H9 (cell line): ENCODE data around the gene OAS1. TPM values are rescaled to one million over a fixed set of nuclear protein-coding genes. Genes with fewer than 3 reads are reported as not detected.
A peak's percentile ranks its signal among the peaks of the same experiment; 100 is the strongest.

Experiments
- DNase-seq: peaks from one replicate; pipeline ENCODE4 v3.0.0-alpha.2; 2017
- H2AFZ ChIP-seq: one replicate; pipeline ENCODE4 v1.6.1; 2013; ENCODE audit warnings: mild to moderate bottlenecking, low read length, control low read depth, moderate library complexity
- H2AK5ac ChIP-seq: 2 replicates; pipeline ENCODE4 v1.6.1; 2013; ENCODE audit warnings: low read length, control low read depth, mixed read lengths; ENCODE audit not compliant: insufficient read length
- H2BK120ac ChIP-seq: one replicate; pipeline ENCODE4 v1.6.1; 2013; ENCODE audit warnings: low read depth, mild to moderate bottlenecking, low read length, control low read depth, inconsistent platforms; ENCODE audit not compliant: poor library complexity, severe bottlenecking
- H2BK12ac ChIP-seq: 2 replicates; pipeline ENCODE4 v1.6.1; 2013; ENCODE audit warnings: low read length, control low read depth, mixed read lengths, low read depth; ENCODE audit not compliant: insufficient read length
- H2BK15ac ChIP-seq: 2 replicates; pipeline ENCODE4 v1.6.1; 2013; ENCODE audit warnings: low read depth, low read length, control low read depth
- H2BK20ac ChIP-seq: one replicate; pipeline ENCODE4 v1.6.1; 2013; ENCODE audit warnings: low read depth, mild to moderate bottlenecking, low read length, control low read depth, inconsistent platforms; ENCODE audit not compliant: poor library complexity, severe bottlenecking
- H2BK5ac ChIP-seq: 2 replicates; pipeline ENCODE4 v1.6.1; 2013; ENCODE audit warnings: low read length, control low read depth, mixed read lengths; ENCODE audit not compliant: insufficient read length
- H3K14ac ChIP-seq: 2 replicates; pipeline ENCODE4 v1.6.1; 2013; ENCODE audit warnings: low read length, control low read depth; ENCODE audit not compliant: insufficient read depth
- H3K18ac ChIP-seq: 2 replicates; pipeline ENCODE4 v1.6.1; 2013; ENCODE audit warnings: low read depth, mild to moderate bottlenecking, mixed read lengths, low read length, control low read depth; ENCODE audit not compliant: insufficient read length
- H3K23ac ChIP-seq: 2 replicates; pipeline ENCODE4 v1.6.1; 2013; ENCODE audit warnings: low read length, control low read depth, mixed read lengths, low read depth; ENCODE audit not compliant: insufficient read length
- H3K23me2 ChIP-seq: 2 replicates; pipeline ENCODE4 v1.6.1; 2013; ENCODE audit warnings: low read depth, mild to moderate bottlenecking, mixed read lengths, low read length, control low read depth; ENCODE audit not compliant: insufficient read length, poor library complexity, severe bottlenecking
- H3K27ac ChIP-seq: 2 replicates; pipeline ENCODE4 v1.5.1; 2013; ENCODE audit warnings: low read length, control low read depth, mixed read lengths, low read depth; ENCODE audit not compliant: insufficient read length
- H3K27me3 ChIP-seq: 2 replicates; pipeline ENCODE4 v1.6.1; 2013; ENCODE audit warnings: low read length, control low read depth, inconsistent platforms; ENCODE audit not compliant: insufficient read depth
- H3K4ac ChIP-seq: 2 replicates; pipeline ENCODE4 v1.6.1; 2013; ENCODE audit warnings: low read depth, mild to moderate bottlenecking, control low read depth, inconsistent platforms, low read length, moderate library complexity
- H3K4me1 ChIP-seq: 2 replicates; pipeline ENCODE4 v1.6.1; 2013; ENCODE audit warnings: low read length, control low read depth, inconsistent platforms; ENCODE audit not compliant: insufficient read depth
- H3K4me2 ChIP-seq: 2 replicates; pipeline ENCODE4 v1.6.1; 2013; ENCODE audit warnings: low read length, control low read depth, mixed read lengths; ENCODE audit not compliant: insufficient read length, insufficient read depth
- H3K56ac ChIP-seq: 2 replicates; pipeline ENCODE4 v1.6.1; 2013; ENCODE audit warnings: low read depth, mild to moderate bottlenecking, mixed read lengths, low read length, control low read depth; ENCODE audit not compliant: insufficient read length
- H3K79me1 ChIP-seq: 2 replicates; pipeline ENCODE4 v1.6.1; 2013; ENCODE audit warnings: low read depth, mild to moderate bottlenecking, moderate library complexity, low read length, control low read depth, inconsistent platforms; ENCODE audit not compliant: insufficient read depth, poor library complexity, severe bottlenecking
- H3K79me2 ChIP-seq: 2 replicates; pipeline ENCODE4 v1.6.1; 2013; ENCODE audit warnings: low read length, control low read depth, inconsistent platforms; ENCODE audit not compliant: insufficient read depth
- H3K9ac ChIP-seq: 2 replicates; pipeline ENCODE4 v1.6.1; 2013; ENCODE audit warnings: low read length, control low read depth, mixed read lengths; ENCODE audit not compliant: insufficient read length; ENCODE audit errors: extremely low read depth
- H3K9me3 ChIP-seq: one replicate; pipeline ENCODE4 v1.6.1; 2013; ENCODE audit warnings: low read depth, low read length, inconsistent platforms; ENCODE audit not compliant: control insufficient read depth
- H3T11ph ChIP-seq: one replicate; pipeline ENCODE4 v1.6.1; 2013; ENCODE audit warnings: mild to moderate bottlenecking, low read length, control low read depth, inconsistent platforms
- H4K20me1 ChIP-seq: one replicate; pipeline ENCODE4 v1.6.1; 2013; ENCODE audit not compliant: control insufficient read depth, insufficient read length, insufficient read depth
- H4K5ac ChIP-seq: 2 replicates; pipeline ENCODE4 v1.6.1; 2013; ENCODE audit warnings: low read depth, mild to moderate bottlenecking, mixed read lengths, low read length, control low read depth; ENCODE audit not compliant: insufficient read length
- H4K8ac ChIP-seq: replicated peaks from 2 replicates; pipeline ENCODE4 v1.6.1; 2013; ENCODE audit warnings: low read length, control low read depth, mixed read lengths, low read depth; ENCODE audit not compliant: insufficient read length
- H4K91ac ChIP-seq: 2 replicates; pipeline ENCODE4 v1.6.1; 2013; ENCODE audit warnings: low read depth, mild to moderate bottlenecking, moderate library complexity, mixed read lengths, low read length, control low read depth; ENCODE audit not compliant: insufficient read length
- H3K27ac Mint-ChIP-seq, 3 experiments: 2 replicates in 2 of 3; 3 replicates in 1 of 3; pipeline ENCODE4 v1.8.0; 2020 to 2021; ENCODE audit warnings: mixed read lengths in 3 of 3, mild to moderate bottlenecking in 1 of 3, moderate library complexity in 1 of 3
- H3K27me3 Mint-ChIP-seq: 2 replicates; pipeline ENCODE4 v1.8.0; 2021; ENCODE audit warnings: low read depth, mild to moderate bottlenecking, moderate library complexity, mixed read lengths
- H3K36me3 Mint-ChIP-seq, 3 experiments: 2 replicates in 2 of 3; 3 replicates in 1 of 3; pipeline ENCODE4 v1.8.0; 2020 to 2021; ENCODE audit warnings: low read depth in 3 of 3, mixed read lengths in 3 of 3; ENCODE audit not compliant: insufficient read depth in 1 of 3
- H3K4me1 Mint-ChIP-seq, 2 experiments: 2 replicates each; pipeline ENCODE4 v1.8.0; 2020; ENCODE audit warnings: mixed read lengths in 2 of 2
- H3K4me3 Mint-ChIP-seq, 2 experiments: 2 replicates in 1 of 2; 3 replicates in 1 of 2; pipeline ENCODE4 v1.8.0; 2020 to 2021; ENCODE audit warnings: mild to moderate bottlenecking in 2 of 2, mixed read lengths in 2 of 2, moderate library complexity in 1 of 2
- H3K9me3 Mint-ChIP-seq, 2 experiments: 2 replicates in 1 of 2; 3 replicates in 1 of 2; pipeline ENCODE4 v1.8.0; 2020; ENCODE audit warnings: mild to moderate bottlenecking in 2 of 2, mixed read lengths in 2 of 2, moderate library complexity in 1 of 2
- WGBS: extraction: QIAGEN DNeasy Blood & Tissue Kit; methylation state at CpG from one replicate; pipeline ENCODE4 v1.1.7; 2013; ENCODE audit warnings: missing lambda C conversion rate, low lambda C conversion rate, mixed read lengths; ENCODE audit not compliant: insufficient read length; ENCODE audit errors: extremely low coverage; 5-methylcytosine and 5-hydroxymethylcytosine counted together
- total RNA-seq: library from RNA; stranded (reverse); gene quantifications from 2 replicates; pipeline ENCODE4 v1.2.1, GENCODE V29; 2021
- TF ChIP-seq, protein P1 (sequence below): fragments of 200-600 bp; sonication (generic); conservative IDR thresholded peaks from 3 replicates; pipeline ENCODE4 v1.8.0; 2021; ENCODE audit warnings: antibody characterized with exemption, mild to moderate bottlenecking

Gene OAS1
- total RNA-seq, 1 experiment from 2014 or later, result not detected

DNA sequence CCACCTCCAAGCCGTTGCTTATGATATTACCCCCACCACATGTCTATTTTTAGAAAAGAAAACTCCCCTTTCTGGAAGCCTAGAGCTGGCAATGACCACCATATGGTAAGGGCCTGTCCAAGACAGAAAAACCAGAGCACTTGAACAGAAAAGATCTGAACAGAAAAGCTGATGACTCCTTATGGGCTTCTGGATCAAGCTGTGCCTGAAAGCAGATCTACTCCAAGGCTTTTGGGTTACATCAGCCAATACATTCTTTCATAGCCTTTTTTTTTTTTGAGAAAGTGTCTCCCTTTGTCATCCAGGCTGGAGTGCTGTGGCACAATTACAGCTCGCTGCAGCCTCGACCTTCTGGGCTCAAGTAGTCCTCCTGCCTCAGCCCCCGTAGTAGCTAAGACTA lies 54.8 kb downstream of the OAS1 start:
- peaks cover 6 to 12% (median 10%) of the 10 kb centered on the region in 3 experiments; a peak in 5 of 7 replicates for H3K36me3 Mint-ChIP-seq
- peak overlapping the region in 1 of 3 experiments; percentile 78; a peak in 1 of 7 replicates for H3K27ac Mint-ChIP-seq
- TF ChIP-seq, protein P1, sequence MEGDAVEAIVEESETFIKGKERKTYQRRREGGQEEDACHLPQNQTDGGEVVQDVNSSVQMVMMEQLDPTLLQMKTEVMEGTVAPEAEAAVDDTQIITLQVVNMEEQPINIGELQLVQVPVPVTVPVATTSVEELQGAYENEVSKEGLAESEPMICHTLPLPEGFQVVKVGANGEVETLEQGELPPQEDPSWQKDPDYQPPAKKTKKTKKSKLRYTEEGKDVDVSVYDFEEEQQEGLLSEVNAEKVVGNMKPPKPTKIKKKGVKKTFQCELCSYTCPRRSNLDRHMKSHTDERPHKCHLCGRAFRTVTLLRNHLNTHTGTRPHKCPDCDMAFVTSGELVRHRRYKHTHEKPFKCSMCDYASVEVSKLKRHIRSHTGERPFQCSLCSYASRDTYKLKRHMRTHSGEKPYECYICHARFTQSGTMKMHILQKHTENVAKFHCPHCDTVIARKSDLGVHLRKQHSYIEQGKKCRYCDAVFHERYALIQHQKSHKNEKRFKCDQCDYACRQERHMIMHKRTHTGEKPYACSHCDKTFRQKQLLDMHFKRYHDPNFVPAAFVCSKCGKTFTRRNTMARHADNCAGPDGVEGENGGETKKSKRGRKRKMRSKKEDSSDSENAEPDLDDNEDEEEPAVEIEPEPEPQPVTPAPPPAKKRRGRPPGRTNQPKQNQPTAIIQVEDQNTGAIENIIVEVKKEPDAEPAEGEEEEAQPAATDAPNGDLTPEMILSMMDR, result no peak

More for the DNA sequence above, 54.8 kb downstream of the OAS1 start:
- Mint-ChIP-seq H3K4me3 (no peak overlapping the region), H3K9me3 (peaks cover 23 to 31% of the 10 kb centered on the region in 2 experiments), H3K4me1 (peaks cover 0 to 2% of the 10 kb centered on the region in 2 experiments; a peak in 1 of 4 replicates), H3K27me3 (peaks cover 36% of the 10 kb centered on the region)
- Histone ChIP-seq H3K56ac (no peak overlapping the region), H3K4me1 (no peaks in the 10 kb centered on the region), H2BK20ac (no peak overlapping the region), H3T11ph (no peak overlapping the region), H3K18ac (no peak overlapping the region), H3K79me2 (no peaks in the 10 kb centered on the region), H2BK12ac (no peak overlapping the region), H4K8ac (no peak overlapping the region), H3K9me3 (no peaks in the 10 kb centered on the region), H2BK120ac (no peak overlapping the region), H4K5ac (no peak overlapping the region), H3K27me3 (no peaks in the 10 kb centered on the region), H3K23me2 (peaks cover 3% of the 10 kb centered on the region), H3K4me2 (no peak overlapping the region), H4K20me1 (no peaks in the 10 kb centered on the region), H3K9ac (no peak overlapping the region), H2AK5ac (no peak overlapping the region), H3K4ac (no peak overlapping the region), H2BK15ac (no peak overlapping the region), H4K91ac (no peak overlapping the region), H3K23ac (no peak overlapping the region), H2AFZ (no peak overlapping the region), H3K27ac (no peak overlapping the region), H3K79me1 (no peaks in the 10 kb centered on the region), H3K14ac (no peak overlapping the region), H2BK5ac (no peak overlapping the region)
- no CpG with 5 or more reads among the region's 4 CpGs for WGBS
- DNase-seq, result no peak
